Skin epidermis (tissue), 12 donors: ENCODE results near the gene TPR.
"Not testable (repeated sequence)": the region's sequence is repeated elsewhere in the genome, so short reads cannot be mapped to it uniquely, and the experiment has no call there.

Experiments
- H3K27ac ChIP-seq, 21 experiments: fragments of 200-600 bp; sonication (generic) in 11 of 21; one replicate each; pipeline ENCODE4 v1.5.0; 2020; ENCODE audit warnings: mild to moderate bottlenecking in 3 of 21, inconsistent platforms in 2 of 21, moderate library complexity in 2 of 21
- H3K4me3 ChIP-seq, 7 experiments: fragments of 200-600 bp; sonication (generic) in 2 of 7; one replicate each; pipeline ENCODE4 v1.5.0; 2020; ENCODE audit warnings: inconsistent platforms in 2 of 7, mild to moderate bottlenecking in 2 of 7, moderate library complexity in 1 of 7

TPR gene

DNA sequence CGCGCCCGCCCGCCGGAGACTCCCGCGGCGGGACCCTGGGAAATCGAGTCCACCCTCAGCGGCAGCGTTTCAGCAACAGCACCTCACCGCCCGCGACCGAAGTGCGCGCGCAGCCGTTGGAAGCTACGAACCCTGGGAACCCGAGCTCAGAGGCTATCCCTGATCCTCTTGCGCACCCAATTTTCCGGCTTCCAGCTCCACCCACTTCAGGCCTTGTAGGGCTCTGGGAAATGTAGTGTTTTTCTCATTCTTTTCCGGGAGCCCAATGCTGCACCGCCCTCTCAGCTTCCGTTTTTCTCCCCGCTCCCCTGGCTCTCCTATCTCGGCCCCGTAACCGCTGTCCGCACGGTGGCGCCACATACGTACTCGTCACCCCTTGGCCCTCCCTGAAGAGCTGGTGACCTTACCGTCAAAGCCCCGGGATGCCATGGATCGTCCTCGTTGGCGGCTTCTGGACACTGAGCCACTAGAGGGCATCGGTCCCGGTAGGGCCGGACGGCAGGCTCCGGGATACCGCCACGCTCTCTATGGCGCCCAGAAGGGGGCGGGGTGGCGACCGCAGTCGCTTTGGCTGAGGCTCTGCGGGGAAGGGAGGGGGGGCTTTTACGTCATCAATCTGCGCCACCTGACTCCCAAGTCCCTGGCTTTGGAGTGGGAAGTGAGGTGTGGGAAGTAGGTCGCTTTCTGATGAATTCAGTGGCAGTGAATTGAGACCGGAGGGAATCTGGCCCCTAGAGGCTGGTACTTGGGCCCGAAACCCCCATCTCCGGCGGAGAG lies at the start of gene TPR, which contains the start of gene ODR4:
TSS of gene TPR (minus strand) at position 102 of the 777 bp plus-strand sequence. CDS start 225 bp downstream, outside the sequence.
TSS of gene ODR4 (plus strand) at position 687 of the 777 bp plus-strand sequence. CDS start 3,948 bp downstream, outside the sequence.
- H3K4me3 ChIP-seq = peak within 1 kb of the TSS; percentile 59 to 91 (median 78)
- H3K27ac ChIP-seq = peak within 1 kb of the TSS; percentile 41 to 99 (median 96)

DNA sequence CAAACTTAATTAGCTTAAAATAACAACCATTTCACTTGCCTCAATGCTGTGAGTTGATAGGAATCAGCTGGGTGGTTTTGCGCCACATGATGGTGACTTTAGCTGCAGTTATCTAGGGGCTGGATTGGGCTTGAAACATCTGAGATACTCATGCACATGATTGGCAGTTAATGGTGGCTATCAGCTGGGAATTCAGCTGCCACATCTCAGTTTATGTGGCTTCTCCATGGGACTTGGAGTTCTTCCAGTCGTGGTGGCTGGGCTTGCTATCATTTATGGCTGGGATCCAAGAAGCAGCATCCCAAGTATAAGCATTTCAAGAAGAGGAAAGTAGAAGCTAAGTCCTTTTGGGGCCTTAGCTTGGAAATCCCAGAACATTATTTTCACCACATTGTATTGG lies 49.5 kb upstream of the TPR start:
- Histone ChIP-seq H3K4me3 (no peak overlapping the region), H3K27ac (no peak overlapping the region)

DNA sequence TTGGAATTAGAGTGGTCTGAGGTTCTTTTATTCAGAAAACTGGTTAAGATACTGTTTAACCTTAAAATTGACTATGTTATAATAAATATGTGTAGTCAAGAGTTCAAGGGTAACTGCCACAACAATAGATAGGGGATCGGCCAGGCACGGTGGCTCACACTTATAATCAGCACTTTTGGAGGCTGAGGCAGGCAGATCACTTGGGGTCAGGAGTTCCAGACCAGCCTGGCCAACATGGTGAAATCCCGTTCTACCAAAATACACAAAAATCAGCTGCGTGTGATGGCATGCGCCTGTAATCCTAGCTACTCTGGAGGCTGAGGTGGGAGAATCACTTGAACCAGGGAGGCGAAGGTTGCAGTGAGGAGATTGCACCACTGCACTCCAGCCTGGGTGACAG lies 46.4 kb upstream of the TPR start:
- H3K27ac ChIP-seq = peak overlapping the region in 4 of 21 experiments; percentile 10 to 57 (median 41)
- H3K4me3 ChIP-seq = no peak overlapping the region

DNA sequence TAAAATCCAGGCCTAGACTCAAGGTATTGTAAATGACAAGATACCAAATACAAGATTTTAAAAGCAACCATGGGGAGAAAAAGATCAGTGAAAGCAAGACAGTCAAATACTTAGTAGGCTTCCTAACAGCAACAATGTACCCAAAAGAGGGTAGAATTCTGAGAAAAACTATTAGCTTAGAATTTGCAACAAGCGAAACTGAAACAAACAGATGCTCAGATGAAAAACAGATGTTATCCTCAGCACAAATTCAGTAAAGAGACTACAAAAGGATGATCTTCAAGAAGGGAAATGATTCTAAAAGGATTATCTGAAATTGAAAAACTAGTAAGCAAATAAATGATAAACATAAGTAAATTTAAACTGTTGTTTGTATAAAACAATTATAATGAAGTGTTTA lies 45.9 kb upstream of the TPR start:
- Histone ChIP-seq H3K4me3 (no peak overlapping the region), H3K27ac (peak overlapping the region in 8 of 21 experiments; percentile 3 to 63 (median 30))

DNA sequence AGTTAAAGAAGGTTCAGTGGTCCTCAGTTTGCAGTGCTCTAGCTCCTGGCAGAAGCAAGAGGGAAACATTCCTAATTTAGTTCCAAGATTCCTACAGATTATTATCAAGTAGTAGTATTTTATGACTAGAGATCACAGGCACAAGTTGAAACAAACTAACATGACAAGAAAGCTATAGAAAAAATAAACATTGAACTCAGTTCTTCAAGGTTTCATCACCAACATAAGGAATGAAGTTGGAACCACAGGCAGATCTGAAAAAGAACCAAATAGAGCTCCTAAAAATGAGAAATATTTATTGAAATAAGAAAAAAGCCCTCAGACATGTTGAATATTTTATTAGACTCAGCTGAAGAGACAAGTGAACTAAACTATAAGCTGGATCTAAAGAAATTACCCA lies 45.3 kb upstream of the TPR start:
- H3K4me3 ChIP-seq = no peak overlapping the region
- peak overlapping the region in 10 of 21 experiments; percentile 3 to 63 (median 30) for H3K27ac ChIP-seq

DNA sequence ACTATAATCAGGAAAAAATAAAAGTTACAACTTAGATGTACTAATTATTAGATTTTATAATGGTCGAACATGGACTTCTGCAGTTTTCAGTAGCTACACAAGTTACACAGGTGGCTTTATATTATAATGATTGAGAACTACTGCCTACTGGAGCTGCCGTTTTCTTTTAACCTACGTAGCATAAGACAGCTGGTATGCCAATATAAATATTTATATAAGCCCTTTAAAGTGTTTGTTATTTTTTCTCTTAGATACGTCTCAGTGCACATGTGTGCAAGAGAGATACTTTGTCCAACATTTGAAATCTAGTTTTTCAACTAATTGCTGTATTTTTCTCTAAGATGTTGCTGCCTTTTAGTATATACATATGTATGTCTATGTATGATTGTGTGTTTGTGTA lies 43.5 kb upstream of the TPR start:
- H3K27ac ChIP-seq = no peak overlapping the region
- no peak overlapping the region for H3K4me3 ChIP-seq

DNA sequence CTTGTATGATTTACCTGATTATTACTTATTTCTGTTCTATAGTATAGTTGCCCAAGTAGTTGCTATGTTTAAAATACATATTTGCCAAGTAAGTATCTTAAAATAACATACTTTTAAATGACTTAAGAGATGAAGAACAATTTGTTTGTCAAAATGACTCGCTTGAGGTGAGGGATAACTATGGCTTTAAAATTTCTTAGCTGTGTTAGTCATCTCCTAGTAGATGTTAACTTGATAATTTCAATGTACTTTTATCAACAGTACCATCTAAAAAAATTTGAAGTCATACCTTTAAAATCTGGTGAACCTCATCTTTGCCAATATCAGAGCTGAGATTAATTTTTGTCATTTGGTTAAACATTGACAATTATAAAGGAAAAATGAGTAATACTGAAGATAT lies 38.3 kb upstream of the TPR start:
- H3K27ac ChIP-seq = no peak overlapping the region
- H3K4me3 ChIP-seq = no peak overlapping the region

- Histone ChIP-seq H3K27ac (no peak overlapping the region), H3K4me3 (no peak overlapping the region)
Measured at GRCh38 chr1:186409091-186409490, 34.0 kb upstream of the TPR start.

DNA sequence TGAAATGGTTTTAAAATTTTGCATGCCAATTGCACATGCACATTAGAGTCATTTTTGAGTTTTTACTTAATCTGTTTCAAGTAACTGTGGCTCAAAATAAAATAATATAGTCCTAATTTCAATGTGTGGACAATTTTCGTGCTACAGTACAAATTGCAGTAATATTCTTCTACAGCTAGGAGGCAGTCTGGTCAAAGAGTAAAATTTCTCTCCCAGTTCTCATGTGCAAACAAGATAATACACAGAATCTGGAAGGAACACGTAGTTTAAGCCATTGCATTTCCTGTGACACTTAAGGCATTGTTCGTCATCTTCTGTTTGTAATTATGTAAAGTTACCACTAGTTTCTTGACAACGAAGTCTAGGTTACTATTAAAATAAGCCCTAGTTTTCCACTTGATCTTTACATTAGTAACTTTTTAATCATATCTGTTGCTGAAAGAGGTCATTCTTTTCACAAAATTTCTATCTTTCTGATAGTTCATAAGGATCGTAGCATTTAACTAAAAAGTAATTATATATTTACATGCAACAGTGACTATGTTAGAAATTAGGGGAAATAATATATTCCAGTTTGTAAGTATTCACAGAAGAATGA lies 29.5 kb upstream of the TPR start:
- Histone ChIP-seq H3K27ac (no peak overlapping the region), H3K4me3 (no peak overlapping the region)

DNA sequence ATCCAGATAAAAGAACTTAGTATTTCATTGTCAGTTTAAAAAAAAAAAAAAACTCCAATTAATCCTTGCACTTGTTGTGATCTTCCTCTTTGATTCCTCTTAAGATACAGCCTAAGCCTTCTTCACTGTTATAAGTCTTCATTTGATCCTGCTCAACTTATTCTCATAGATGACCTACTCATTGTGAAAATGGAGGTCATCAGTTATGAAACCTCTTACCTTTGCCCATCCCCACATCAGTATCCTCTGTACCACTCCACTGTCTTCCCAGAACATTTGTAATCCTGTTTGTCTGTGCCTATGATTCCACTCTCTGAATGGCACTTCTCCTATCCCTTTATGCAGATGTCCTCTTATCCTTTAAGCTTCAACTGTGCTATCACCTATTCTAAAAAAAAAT lies 28.6 kb upstream of the TPR start:
- H3K27ac ChIP-seq = no peak overlapping the region
- no peak overlapping the region for H3K4me3 ChIP-seq

GRCh38 chr1:186401446-186401845 lies 26.4 kb upstream of the TPR start:
- H3K27ac ChIP-seq, H3K4me3 ChIP-seq: not testable (repeated sequence)

- not testable (repeated sequence) for H3K27ac ChIP-seq, H3K4me3 ChIP-seq
Measured at GRCh38 chr1:186392711-186393110, 17.7 kb upstream of the TPR start.

- Histone ChIP-seq H3K4me3 (no peak overlapping the region), H3K27ac (no peak overlapping the region)
Measured at GRCh38 chr1:186391841-186392240, 16.8 kb upstream of the TPR start.

GRCh38 chr1:186390925-186391324 lies 15.9 kb upstream of the TPR start:
- Histone ChIP-seq H3K27ac (no peak overlapping the region), H3K4me3 (no peak overlapping the region)

GRCh38 chr1:186386725-186387383 lies 11.8 kb upstream of the TPR start:
- Histone ChIP-seq H3K27ac (no peak overlapping the region), H3K4me3 (no peak overlapping the region)

GRCh38 chr1:186375929-186376319 lies 871 bp upstream of the TPR start:
- Histone ChIP-seq H3K4me3 (peak overlapping the region; percentile 59 to 91 (median 78)), H3K27ac (peak overlapping the region; percentile 27 to 99 (median 96))

- Histone ChIP-seq H3K4me3 (peak overlapping the region; percentile 59 to 91 (median 78)), H3K27ac (peak overlapping the region; percentile 41 to 99 (median 96))
Measured at GRCh38 chr1:186374303-186375151, 526 bp downstream of the TPR start.

DNA sequence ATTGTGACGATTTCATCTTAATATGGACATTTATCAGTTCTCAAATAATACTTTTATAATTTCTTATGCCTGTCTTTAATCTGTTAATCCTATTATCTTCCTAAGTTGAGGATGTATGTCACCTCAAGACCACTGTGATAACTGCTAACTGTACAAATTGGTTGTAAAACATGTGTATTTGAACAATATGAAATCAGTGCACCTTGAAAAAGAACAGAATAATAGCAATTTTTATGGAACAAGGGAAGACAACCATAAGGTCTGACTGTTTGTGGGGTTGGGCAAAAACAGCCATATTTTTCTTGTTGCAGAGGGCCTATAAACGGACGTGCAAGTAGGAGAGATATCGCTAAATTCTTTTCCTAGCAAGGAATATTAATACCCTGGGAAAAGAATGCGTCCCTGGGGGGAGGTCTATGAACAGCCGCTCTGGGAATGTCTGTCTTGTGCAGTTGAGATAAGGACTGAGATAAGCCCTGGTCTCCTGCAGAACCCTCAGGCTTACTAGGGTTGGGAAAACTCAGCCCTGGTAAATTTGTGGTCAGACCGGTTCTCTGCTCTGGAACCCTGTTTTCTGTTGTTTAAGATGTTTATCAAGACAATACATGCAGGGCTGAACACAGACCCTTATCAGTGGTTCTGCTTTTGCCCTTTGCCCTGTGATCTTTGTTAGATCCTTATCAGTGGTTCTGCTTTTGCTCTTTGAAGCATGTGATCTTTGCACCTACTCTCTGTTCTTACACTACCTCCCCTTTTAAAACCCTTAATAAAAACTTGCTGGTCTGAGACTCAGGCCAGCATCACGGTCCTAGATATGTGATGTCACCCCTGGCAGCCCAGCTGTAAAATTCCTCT lies 27.0 kb downstream of the TPR start:
- not testable (repeated sequence) for H3K4me3 ChIP-seq, H3K27ac ChIP-seq

- no peak overlapping the region for H3K27ac ChIP-seq
- no peak overlapping the region for H3K4me3 ChIP-seq
Measured at GRCh38 chr1:186340772-186341171, 34.3 kb downstream of the TPR start.
